NCI-H526 treated with DMSO at 0.1 percent for 48 hours (cell line): Measurements from ENCODE around the gene GSC.
"Not testable (repeated sequence)": the region's sequence is repeated elsewhere in the genome, so short reads cannot be mapped to it uniquely, and the experiment has no call there.

Experiments used
- DNase-seq: peaks from one replicate; lab custom pipeline; 2025; lab: John Stamatoyannopoulos, UW

GSC gene

DNA sequence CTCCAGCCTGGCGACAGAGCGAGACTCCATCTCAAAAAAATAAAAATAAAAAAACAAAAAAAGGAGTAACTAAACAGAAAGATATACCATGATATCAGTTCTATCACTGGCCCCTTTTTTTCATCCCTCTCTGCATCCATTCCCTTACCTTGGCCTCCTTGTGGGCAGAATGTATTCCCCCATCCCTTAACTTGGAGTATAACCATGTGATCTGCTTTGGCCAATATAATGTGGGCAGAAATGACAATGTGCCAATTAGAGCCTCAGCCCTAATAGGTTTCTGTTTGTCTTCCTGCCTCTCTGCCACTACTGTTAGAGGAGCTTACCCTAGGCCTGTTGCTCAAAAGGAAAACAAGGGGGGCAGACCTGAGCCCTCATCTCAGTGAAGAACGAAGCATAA lies 23.8 kb downstream of the GSC start:
- no peak for DNase-seq

DNA sequence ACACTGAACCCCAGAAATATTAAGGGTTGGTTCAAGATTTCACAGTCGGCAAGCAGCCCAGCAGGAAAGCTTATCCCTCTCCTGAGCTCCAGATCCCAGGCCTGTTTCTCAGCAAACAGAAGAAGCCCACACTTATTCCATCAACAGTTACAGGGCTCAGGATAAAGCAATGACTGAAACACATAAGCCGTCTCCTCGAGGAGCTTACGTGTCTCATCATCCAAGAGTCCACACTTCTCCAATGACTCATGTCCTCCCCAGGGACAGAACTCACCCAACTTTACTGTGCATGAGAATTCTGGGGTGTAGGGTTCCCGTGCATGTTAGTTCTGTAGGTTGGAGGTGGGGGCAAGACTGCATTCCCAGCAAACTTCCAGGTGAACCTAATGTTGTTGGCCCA lies 31.2 kb downstream of the GSC start:
- DNase-seq = no peak

DNA sequence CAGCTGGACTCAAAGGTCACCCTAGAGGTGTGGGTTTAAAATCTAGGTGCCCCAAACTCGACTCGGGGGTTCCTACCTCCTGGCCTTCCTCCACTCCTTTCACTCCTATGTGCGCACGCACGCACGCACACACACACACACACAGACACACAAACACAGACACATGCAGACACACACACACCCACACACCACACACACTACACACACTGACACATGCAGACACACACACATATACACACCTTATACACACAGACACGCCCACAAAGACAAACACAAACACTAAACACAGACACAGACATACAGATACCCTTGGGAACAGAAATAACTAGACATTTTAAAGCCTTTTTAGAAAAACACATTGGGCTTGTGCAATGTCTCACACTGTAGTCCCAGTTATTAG lies 31.8 kb downstream of the GSC start:
- DNase-seq = no peak

DNA sequence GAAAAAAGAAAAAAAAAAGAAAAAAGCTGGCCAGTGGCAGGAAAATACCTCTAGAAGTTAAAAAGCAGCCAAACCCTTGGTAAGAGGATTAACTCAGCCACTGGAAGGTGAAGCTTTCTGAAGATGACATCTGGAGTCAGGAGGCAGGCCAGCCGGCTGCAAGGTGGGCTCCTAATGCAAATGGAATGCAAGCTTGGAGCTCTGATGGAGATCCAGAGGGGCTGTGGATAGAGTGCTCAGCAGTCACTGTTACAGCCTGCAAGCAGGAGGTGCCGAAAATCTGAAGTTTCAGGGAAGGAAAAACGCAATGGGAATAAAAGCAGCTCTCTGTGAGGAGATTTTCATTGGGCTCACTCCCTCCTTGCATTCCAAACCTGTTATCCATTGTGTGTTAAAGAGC lies 41.0 kb downstream of the GSC start:
- no peak for DNase-seq

DNA sequence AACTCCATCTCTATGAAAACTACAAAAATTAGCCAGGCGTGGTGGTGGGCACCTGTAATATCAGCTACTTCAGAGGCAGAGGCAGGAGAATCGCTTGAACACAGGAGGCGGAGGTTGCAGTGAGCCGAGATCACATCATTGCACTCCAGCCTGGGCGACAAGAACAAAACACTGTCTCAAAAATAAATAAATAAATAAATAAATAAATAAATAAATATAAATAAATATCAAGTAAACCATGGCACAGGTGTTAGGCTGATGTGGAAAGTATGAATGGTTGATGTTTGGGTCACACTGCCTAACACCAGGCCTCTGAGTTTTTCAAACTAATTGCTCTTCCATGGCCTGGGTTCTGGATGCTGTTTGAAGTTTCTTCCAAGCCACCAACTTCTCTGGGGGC lies 41.5 kb downstream of the GSC start:
- DNase-seq = not testable (repeated sequence)

DNA sequence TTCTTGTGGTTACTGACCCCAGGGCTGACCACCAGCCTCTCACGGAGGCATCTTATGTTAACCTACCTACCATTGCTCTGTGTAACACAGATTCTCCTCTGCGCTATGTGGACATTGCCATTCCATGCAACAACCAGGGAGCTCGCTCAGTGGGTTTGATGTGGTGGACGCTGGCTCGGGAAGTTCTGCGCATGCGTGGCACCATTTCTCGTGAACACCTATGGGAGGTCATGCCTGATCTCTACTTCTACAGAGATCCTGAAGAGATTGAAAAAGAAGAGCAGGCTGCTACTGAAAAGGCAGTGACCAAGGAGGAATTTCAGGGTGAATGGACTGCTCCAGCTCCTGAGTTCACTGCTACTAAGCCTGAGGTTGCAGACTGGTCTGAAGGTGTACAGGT lies 43.3 kb downstream of the GSC start:
- not testable (repeated sequence) for DNase-seq

DNA sequence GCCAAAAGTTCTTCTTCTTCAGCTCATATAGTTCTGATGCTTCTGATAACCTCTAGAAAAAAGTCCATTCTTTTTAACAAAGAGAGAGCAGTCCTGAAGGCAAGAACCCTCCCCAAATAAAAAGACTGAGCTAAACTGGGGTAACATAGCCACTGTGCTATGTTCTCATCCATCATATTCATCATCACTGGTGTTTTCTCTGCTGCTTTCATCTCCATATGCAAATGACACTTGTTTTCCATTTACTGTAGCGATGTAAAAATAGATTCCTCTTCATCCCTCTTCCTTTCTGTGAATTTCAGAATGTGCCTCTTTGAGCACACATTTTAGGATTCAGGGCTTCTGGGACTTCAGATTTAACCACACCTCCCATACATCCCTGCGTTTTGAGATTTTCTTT lies 44.9 kb downstream of the GSC start:
- DNase-seq = no peak

DNA sequence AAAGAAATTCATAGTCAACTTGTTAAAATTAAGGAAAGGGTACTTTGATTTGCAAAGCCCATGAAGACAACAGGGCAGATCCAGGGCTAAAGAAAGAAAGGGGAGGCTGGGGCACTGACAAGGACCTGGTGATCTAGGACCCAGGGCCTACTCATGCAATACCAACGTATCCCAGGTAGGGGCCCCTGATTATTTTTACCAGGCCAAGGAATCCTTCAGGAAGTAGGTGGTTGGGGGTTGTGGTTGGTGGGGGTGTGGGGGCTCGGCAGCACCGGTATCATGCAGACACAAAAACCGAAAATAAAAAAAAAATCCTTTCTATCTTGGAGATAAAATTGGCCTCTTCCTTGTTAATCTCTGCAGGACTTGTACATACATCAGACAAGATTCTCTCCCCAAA lies 47.5 kb downstream of the GSC start:
- DNase-seq = no peak
